KMS-11 (cell line): ENCODE results near the gene CCDC51.

Experiments
- H2AFZ ChIP-seq: fragments of 200-600 bp; sonication (generic); 2 replicates; pipeline ENCODE4 v1.6.1; 2016; ENCODE audit warnings: antibody characterized with exemption, mixed run types, low read depth
- H3K27ac ChIP-seq: fragments of 200-600 bp; sonication (generic); 2 replicates; pipeline ENCODE4 v1.6.1; 2016; ENCODE audit warnings: mild to moderate bottlenecking, mixed run types
- H3K27me3 ChIP-seq: fragments of 200-600 bp; sonication (generic); 2 replicates; pipeline ENCODE4 v1.6.1; 2017; ENCODE audit warnings: mild to moderate bottlenecking, low read depth, mixed run types, moderate library complexity; ENCODE audit not compliant: insufficient read depth
- H3K36me3 ChIP-seq: fragments of 200-600 bp; sonication (generic); 2 replicates; pipeline ENCODE4 v1.6.1; 2017; ENCODE audit warnings: mild to moderate bottlenecking, mixed run types; ENCODE audit not compliant: insufficient read depth
- H3K4me1 ChIP-seq: fragments of 200-600 bp; sonication (generic); 2 replicates; pipeline ENCODE4 v1.6.1; 2016; ENCODE audit warnings: mild to moderate bottlenecking, low read depth, mixed run types; ENCODE audit not compliant: poor library complexity, severe bottlenecking
- H3K4me2 ChIP-seq: fragments of 200-600 bp; sonication (generic); 2 replicates; pipeline ENCODE4 v1.7.0; 2016; ENCODE audit warnings: mild to moderate bottlenecking, mixed run types
- H3K4me3 ChIP-seq: fragments of 200-600 bp; sonication (generic); IDR thresholded peaks from 2 replicates; pipeline ENCODE4 v1.6.1; 2017; ENCODE audit warnings: low read depth, low read length, mixed read lengths; ENCODE audit not compliant: insufficient read depth
- H3K79me2 ChIP-seq: fragments of 200-600 bp; sonication (generic); 2 replicates; pipeline ENCODE4 v1.6.1; 2016; ENCODE audit warnings: low read depth, mixed run types; ENCODE audit not compliant: insufficient read depth
- H3K9ac ChIP-seq: fragments of 200-600 bp; sonication (generic); 2 replicates; pipeline ENCODE4 v1.6.1; 2016; ENCODE audit warnings: mild to moderate bottlenecking, mixed run types
- H4K20me1 ChIP-seq: fragments of 200-600 bp; sonication (generic); 2 replicates; pipeline ENCODE4 v1.6.1; 2016; ENCODE audit warnings: mild to moderate bottlenecking, mixed run types; ENCODE audit not compliant: insufficient read depth
- TF ChIP-seq, protein P1 (sequence below): fragments of 200-600 bp; sonication (generic); conservative IDR thresholded peaks from 2 replicates; pipeline ENCODE4 v1.6.1; 2017; ENCODE audit warnings: low read depth, mild to moderate bottlenecking, antibody characterized with exemption, low read length, moderate library complexity, mixed read lengths

Gene CCDC51

DNA sequence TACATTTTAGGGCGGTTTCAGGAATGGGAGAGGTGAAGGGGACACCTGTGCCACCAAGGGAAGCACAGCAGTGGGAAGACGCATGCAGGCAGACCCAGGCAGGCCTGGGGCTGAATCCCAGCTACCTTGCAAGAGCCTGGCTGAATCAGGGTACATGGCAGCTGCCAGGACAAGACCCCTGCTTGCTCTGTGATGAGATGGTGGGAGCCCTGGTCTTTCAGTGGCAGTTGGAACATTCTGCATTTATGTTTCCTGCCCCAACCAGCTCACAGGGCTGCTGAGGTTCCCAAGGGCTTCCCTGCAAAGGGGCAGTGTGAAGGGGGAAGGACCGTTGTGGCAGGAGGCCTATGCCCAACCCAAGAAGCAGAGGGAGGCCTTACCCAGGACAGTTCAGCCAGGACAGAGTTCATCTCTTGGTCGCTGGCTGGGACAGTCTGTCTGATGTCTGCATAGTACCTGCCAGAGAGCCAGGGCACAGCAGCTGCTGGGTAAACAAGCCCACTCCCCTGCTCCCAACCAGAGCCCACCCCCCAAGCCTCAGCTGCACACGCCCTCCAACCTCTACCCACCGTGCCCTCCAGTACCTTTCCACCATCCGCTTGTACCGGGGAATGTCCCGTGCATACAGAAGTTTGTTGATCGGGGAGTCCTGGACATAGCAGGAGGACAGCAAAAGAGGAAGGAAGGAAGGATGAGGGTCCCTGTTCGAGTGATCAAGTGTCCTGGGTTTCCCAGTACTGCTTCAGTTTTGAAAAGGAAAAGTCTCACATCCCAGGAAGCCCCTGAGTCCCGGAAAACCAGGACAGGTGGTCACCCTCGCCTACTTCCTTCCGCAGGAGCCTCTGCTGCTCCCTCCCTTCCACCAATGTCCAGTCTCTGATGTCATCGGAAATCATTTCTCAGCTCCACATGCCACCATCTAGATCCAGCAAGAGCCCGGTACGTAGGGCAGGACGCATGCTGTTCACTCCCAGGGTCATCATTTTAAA is 33.2 kb downstream of the CCDC51 start:
- Histone ChIP-seq H3K4me2 (no peak overlapping the region), H3K9ac (no peak overlapping the region), H2AFZ (no peak overlapping the region), H3K79me2 (no peaks in the 10 kb centered on the region), H4K20me1 (no peaks in the 10 kb centered on the region), H3K27ac (no peak overlapping the region), H3K27me3 (no peaks in the 10 kb centered on the region), H3K4me3 (no peak overlapping the region), H3K36me3 (no peaks in the 10 kb centered on the region), H3K4me1 (no peaks in the 10 kb centered on the region)
- TF ChIP-seq, protein P1, sequence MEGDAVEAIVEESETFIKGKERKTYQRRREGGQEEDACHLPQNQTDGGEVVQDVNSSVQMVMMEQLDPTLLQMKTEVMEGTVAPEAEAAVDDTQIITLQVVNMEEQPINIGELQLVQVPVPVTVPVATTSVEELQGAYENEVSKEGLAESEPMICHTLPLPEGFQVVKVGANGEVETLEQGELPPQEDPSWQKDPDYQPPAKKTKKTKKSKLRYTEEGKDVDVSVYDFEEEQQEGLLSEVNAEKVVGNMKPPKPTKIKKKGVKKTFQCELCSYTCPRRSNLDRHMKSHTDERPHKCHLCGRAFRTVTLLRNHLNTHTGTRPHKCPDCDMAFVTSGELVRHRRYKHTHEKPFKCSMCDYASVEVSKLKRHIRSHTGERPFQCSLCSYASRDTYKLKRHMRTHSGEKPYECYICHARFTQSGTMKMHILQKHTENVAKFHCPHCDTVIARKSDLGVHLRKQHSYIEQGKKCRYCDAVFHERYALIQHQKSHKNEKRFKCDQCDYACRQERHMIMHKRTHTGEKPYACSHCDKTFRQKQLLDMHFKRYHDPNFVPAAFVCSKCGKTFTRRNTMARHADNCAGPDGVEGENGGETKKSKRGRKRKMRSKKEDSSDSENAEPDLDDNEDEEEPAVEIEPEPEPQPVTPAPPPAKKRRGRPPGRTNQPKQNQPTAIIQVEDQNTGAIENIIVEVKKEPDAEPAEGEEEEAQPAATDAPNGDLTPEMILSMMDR, result no peak

- H2AFZ ChIP-seq, result no peak overlapping the region
- no peak overlapping the region for H3K4me3 ChIP-seq
- no peaks in the 10 kb centered on the region for H3K4me1 ChIP-seq
- no peaks in the 10 kb centered on the region for H3K27me3 ChIP-seq
- H3K4me2 ChIP-seq, result no peak overlapping the region
- no peaks in the 10 kb centered on the region for H3K36me3 ChIP-seq
- H3K9ac ChIP-seq, result no peak overlapping the region
- no peak overlapping the region for H3K27ac ChIP-seq
- H4K20me1 ChIP-seq, result no peaks in the 10 kb centered on the region
- TF ChIP-seq, protein P1, result no peak
- no peaks in the 10 kb centered on the region for H3K79me2 ChIP-seq
Observed at GRCh38 chr3:48405971-48406370, 33.9 kb downstream of the CCDC51 start.

GRCh38 chr3:48405343-48405881 is 34.5 kb downstream of the CCDC51 start:
- no peaks in the 10 kb centered on the region for H3K36me3 ChIP-seq
- H3K4me3 ChIP-seq, result no peak overlapping the region
- no peak overlapping the region for H3K4me2 ChIP-seq
- no peaks in the 10 kb centered on the region for H4K20me1 ChIP-seq
- H3K79me2 ChIP-seq, result no peaks in the 10 kb centered on the region
- no peak overlapping the region for H2AFZ ChIP-seq
- TF ChIP-seq, protein P1, result no peak
- no peak overlapping the region for H3K27ac ChIP-seq
- H3K27me3 ChIP-seq, result no peaks in the 10 kb centered on the region
- no peak overlapping the region for H3K9ac ChIP-seq
- no peaks in the 10 kb centered on the region for H3K4me1 ChIP-seq

GRCh38 chr3:48404440-48405342 is 35.2 kb downstream of the CCDC51 start:
- Histone ChIP-seq H3K4me2 (no peak overlapping the region), H3K36me3 (no peaks in the 10 kb centered on the region), H3K9ac (no peak overlapping the region), H3K4me1 (no peaks in the 10 kb centered on the region), H3K79me2 (no peaks in the 10 kb centered on the region), H3K27ac (no peak overlapping the region), H3K4me3 (no peak overlapping the region), H2AFZ (no peak overlapping the region), H4K20me1 (no peaks in the 10 kb centered on the region), H3K27me3 (no peaks in the 10 kb centered on the region)
- TF ChIP-seq, protein P1, result no peak
